ENCODE results near the gene SUGCT.
"Not testable (repeated sequence)": the region's sequence is repeated elsewhere in the genome, so short reads cannot be mapped to it uniquely, and the experiment has no call there.

SUGCT gene

DNA sequence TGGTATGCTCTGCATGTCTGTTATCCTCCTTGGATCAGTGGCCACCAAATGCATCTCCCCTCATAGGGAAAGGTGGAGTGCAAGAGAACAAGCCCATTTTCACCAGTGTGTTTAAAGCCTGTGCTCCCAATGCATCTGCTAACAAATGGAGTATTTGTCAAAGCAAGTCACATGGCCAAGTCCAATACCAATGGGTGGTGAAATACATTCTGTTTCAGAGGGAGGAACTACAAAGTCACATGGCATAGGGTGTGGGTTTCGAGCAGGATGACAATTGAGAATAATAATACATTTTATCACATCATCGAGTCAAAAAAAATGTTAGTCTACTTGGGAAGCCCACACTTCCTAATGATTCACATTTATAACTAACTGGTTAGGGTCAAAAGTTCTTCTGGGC lies 62.7 kb downstream of the SUGCT start:
- H3K9ac ChIP-seq: no peak overlapping the region
- H3K36me3 ChIP-seq: no peaks in the 10 kb centered on the region
- no peaks in the 10 kb centered on the region for H3K4me1 ChIP-seq
- no peak overlapping the region for H3K4me3 ChIP-seq
- no peak for TF ChIP-seq Cebpa-rat (IDR thresholded peaks at IDR 0.05)
- H3K27ac ChIP-seq: no peak overlapping the region
- H3K4me2 ChIP-seq: no peak overlapping the region
- no peaks in the 10 kb centered on the region for H4K20me1 ChIP-seq
- no peaks in the 10 kb centered on the region for H3K9me3 ChIP-seq
- no peaks in the 10 kb centered on the region for H3K27me3 ChIP-seq

DNA sequence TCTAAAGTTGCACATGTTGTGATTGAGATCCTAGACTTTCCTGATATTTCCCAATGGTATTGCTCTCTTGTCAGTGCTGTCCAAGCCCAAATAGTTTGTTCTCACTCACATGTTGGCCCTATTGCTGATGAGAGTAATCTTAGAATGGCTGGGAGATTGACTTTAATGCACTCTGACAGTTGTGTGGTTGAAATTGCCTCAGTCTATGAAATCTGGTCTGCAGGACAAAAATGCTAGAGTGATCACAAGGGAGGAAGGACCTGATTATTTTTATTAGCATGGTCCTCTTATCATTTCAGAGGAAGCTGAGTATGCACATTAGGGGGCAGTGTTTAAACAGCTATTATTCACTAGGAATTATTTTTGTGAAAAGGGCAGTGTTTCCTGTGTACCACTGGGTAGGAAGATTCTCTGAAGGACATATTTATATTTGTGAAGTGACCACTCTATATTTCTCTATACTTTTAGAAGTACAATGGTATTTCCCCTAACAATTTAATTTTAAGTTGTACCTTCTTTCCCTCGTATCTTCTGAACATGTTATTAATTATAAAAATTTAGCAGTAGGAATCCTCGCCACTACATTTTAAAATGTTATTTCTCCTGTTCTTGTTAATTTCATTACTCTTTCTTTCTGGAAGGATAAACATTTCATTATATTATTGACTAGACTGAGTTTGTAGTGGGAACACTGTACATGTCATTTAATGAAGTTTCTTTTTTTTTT lies 64.4 kb downstream of the SUGCT start:
- H3K4me3 ChIP-seq: no peak overlapping the region
- no peaks in the 10 kb centered on the region for H3K36me3 ChIP-seq
- H3K27ac ChIP-seq: no peak overlapping the region
- no peaks in the 10 kb centered on the region for H3K27me3 ChIP-seq
- no peaks in the 10 kb centered on the region for H3K9me3 ChIP-seq
- no peak for TF ChIP-seq Cebpa-rat (IDR thresholded peaks at IDR 0.05)
- H3K4me1 ChIP-seq: no peaks in the 10 kb centered on the region
- no peak overlapping the region for H3K4me2 ChIP-seq
- no peaks in the 10 kb centered on the region for H4K20me1 ChIP-seq
- H3K9ac ChIP-seq: no peak overlapping the region

DNA sequence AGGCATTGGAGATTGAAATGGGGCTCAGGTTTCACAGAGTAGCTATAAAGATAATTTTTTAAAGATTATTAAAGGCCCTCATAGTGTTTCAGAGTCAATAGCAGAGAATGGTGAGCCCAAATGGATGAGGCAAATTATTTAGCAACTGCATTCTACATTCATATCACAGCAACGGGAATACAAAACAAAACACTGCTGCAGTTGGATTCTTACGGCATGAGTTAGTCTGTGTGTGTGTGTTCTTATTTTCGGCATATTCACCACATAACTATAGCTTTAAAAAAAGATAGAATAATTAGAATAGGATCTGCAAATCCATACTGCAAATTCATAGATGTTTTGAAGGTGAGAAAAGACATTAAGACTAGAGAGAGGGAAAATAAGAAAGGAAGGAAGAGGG lies 66.0 kb downstream of the SUGCT start:
- Histone ChIP-seq H3K27me3 (no peaks in the 10 kb centered on the region), H3K36me3 (no peaks in the 10 kb centered on the region), H3K4me2 (no peak overlapping the region), H3K9ac (no peak overlapping the region), H3K9me3 (no peaks in the 10 kb centered on the region), H3K4me1 (no peaks in the 10 kb centered on the region), H3K4me3 (no peak overlapping the region), H3K27ac (no peak overlapping the region), H4K20me1 (no peaks in the 10 kb centered on the region)
- no peak for TF ChIP-seq Cebpa-rat (IDR thresholded peaks at IDR 0.05)

GRCh38 chr7:40202851-40203250 lies 68.0 kb downstream of the SUGCT start:
- Histone ChIP-seq H3K4me2 (no peak overlapping the region), H3K27me3 (no peaks in the 10 kb centered on the region), H3K36me3 (no peaks in the 10 kb centered on the region), H3K9me3 (no peaks in the 10 kb centered on the region), H3K4me3 (no peak overlapping the region), H3K9ac (no peak overlapping the region), H3K27ac (no peak overlapping the region), H3K4me1 (no peaks in the 10 kb centered on the region), H4K20me1 (no peaks in the 10 kb centered on the region)
- no peak for TF ChIP-seq Cebpa-rat (IDR thresholded peaks at IDR 0.05)

DNA sequence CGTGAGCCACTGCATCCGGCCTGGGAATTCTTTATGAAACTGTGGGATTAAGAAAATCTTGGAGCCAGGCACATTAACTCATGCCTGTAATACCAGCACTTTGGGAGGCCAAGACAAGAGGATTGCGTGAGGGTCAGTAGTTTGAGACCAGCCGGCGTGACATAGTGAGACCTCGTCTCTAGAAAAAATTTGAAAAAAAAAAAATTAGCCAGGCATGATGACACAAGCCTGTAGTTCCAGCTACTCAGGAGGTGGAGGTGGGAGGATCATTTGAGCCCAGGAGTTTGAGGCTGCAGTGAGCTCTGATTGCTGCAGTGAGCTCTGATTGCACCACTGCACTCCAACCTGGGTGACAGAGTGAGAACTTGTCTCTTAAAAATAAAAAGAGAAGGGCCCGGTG lies 69.8 kb downstream of the SUGCT start:
- Histone ChIP-seq H4K20me1 (no peaks in the 10 kb centered on the region), H3K4me2 (no peak overlapping the region), H3K27ac (no peak overlapping the region), H3K9ac (no peak overlapping the region), H3K9me3 (no peaks in the 10 kb centered on the region), H3K4me3 (no peak overlapping the region), H3K36me3 (no peaks in the 10 kb centered on the region), H3K27me3 (no peaks in the 10 kb centered on the region), H3K4me1 (no peaks in the 10 kb centered on the region)
- no peak for TF ChIP-seq Cebpa-rat (IDR thresholded peaks at IDR 0.05)

DNA sequence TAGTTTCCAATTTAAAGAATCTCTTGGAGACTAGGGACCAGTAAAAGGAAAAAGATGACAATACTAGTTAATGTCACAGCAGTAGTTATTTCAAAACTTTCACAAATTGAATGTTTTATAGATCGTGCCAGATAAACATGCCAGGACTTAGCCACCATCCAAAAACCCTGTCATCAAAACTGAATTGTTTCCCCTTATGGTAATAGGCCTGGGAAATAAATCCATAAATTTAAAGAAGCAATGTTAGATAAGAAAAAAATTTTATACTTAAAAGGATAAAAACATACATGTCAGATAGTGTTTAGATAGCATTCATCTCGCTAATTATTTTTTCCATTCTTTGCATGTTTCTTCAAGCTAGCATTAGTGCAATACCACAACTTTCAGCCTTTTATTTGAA lies 71.2 kb downstream of the SUGCT start:
- Histone ChIP-seq H3K9me3 (no peaks in the 10 kb centered on the region), H3K27ac (no peak overlapping the region), H3K36me3 (no peaks in the 10 kb centered on the region), H3K9ac (no peak overlapping the region), H3K4me3 (no peak overlapping the region), H4K20me1 (no peaks in the 10 kb centered on the region), H3K27me3 (no peaks in the 10 kb centered on the region), H3K4me2 (no peak overlapping the region), H3K4me1 (no peaks in the 10 kb centered on the region)
- TF ChIP-seq Cebpa-rat (IDR thresholded peaks at IDR 0.05): no peak

- Histone ChIP-seq H4K20me1 (no peaks in the 10 kb centered on the region), H3K36me3 (no peaks in the 10 kb centered on the region), H3K27me3 (no peaks in the 10 kb centered on the region), H3K27ac (no peak overlapping the region), H3K9ac (no peak overlapping the region), H3K9me3 (no peaks in the 10 kb centered on the region), H3K4me2 (no peak overlapping the region), H3K4me1 (no peaks in the 10 kb centered on the region), H3K4me3 (no peak overlapping the region)
- no peak for TF ChIP-seq Cebpa-rat (IDR thresholded peaks at IDR 0.05)
Measured at GRCh38 chr7:40211276-40212003, 76.6 kb downstream of the SUGCT start.

DNA sequence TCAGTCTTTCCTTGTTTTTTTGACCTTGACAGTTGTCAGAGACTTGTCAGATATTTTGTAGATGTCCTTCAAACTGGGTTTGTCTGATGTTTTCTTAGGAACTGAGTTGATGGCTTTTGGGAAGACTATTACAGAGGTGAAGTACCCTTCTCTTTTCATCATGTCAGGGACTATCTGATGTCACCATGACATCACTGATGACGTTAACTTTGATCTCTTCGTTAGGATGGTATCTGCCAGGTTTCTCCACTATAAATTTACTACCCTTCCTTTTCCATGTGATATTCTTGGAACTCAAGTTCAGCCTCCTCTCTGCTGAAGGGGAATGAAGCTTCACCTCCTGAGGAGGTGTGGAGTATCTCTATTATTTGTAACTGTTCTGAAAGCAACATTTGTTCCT lies 78.5 kb downstream of the SUGCT start:
- Histone ChIP-seq H3K9ac (no peak overlapping the region), H4K20me1 (no peaks in the 10 kb centered on the region), H3K4me2 (no peak overlapping the region), H3K4me3 (no peak overlapping the region), H3K36me3 (no peaks in the 10 kb centered on the region), H3K9me3 (peaks cover 3% of the 10 kb centered on the region; the same call in 1 of the 2 replicates), H3K4me1 (no peaks in the 10 kb centered on the region), H3K27ac (no peak overlapping the region), H3K27me3 (no peaks in the 10 kb centered on the region)
- TF ChIP-seq Cebpa-rat (IDR thresholded peaks at IDR 0.05): no peak

DNA sequence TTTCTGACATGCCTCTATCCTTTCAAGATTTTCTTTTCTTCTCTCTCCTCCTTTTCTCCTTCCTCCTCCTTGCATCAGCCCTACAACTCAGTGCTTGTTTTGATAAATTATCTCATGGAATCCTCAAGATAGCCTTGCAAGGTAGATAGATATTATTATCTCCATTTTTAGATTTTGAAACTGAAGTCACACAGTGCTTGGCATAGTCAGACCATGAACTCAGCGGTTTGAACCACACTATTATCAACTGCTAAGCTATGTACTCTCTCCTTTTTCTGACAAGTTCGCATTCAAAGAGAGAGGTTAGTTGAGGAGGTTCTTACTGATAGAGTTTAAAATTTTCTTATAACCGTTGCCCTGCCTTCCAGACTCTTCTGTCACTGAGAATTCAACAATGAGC lies 79.1 kb downstream of the SUGCT start:
- no peak for TF ChIP-seq Cebpa-rat (IDR thresholded peaks at IDR 0.05)
- H3K27ac ChIP-seq: no peak overlapping the region
- H3K9ac ChIP-seq: no peak overlapping the region
- H3K4me1 ChIP-seq: no peaks in the 10 kb centered on the region
- peaks cover 9% of the 10 kb centered on the region for H3K9me3 ChIP-seq
- H3K4me2 ChIP-seq: no peak overlapping the region
- no peak overlapping the region for H3K4me3 ChIP-seq
- no peaks in the 10 kb centered on the region for H3K36me3 ChIP-seq
- H3K27me3 ChIP-seq: no peaks in the 10 kb centered on the region
- H4K20me1 ChIP-seq: no peaks in the 10 kb centered on the region

DNA sequence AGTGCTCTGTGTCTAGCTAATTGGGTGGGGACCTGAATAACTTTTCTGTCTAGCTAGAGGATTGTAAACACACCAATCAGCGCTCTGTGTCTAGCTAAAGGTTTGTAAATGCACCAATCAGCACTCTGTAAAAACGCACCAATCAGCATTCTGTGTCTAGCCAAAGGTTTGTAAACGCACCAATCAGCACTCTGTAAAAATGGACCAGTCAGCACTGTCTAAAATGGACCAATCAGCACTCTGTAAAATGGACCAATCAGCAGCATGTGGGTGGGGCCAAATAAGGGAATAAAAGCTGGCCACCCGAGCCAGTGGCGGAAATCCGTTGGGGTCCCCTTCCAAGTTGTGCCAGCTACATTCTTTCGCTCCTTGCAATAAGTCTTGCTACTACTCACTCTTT lies 83.8 kb downstream of the SUGCT start:
- not testable (repeated sequence) for H3K9ac ChIP-seq, H3K4me1 ChIP-seq, H3K27ac ChIP-seq, H3K4me3 ChIP-seq, H4K20me1 ChIP-seq, H3K4me2 ChIP-seq, H3K36me3 ChIP-seq, H3K27me3 ChIP-seq
- peaks cover 11% of the 10 kb centered on the region for H3K9me3 ChIP-seq
